OCI-LY1 (cell line): ENCODE data around the gene NWD2.

Source experiments
- H2AFZ ChIP-seq: fragments of 200-600 bp; sonication (generic), shearing (Covaris generic); 2 replicates; pipeline ENCODE4 v1.6.0; 2014; ENCODE audit warnings: antibody characterized with exemption, mild to moderate bottlenecking, low read length
- H3F3A ChIP-seq: fragments of 200-600 bp; sonication (generic), shearing (Covaris generic); 2 replicates; pipeline ENCODE4 v1.6.0; 2014; ENCODE audit warnings: mild to moderate bottlenecking, antibody characterized with exemption, low read length, moderate library complexity; ENCODE audit not compliant: insufficient read depth
- H3K27ac ChIP-seq: fragments of 200-600 bp; sonication (generic); 2 replicates; pipeline ENCODE4 v1.5.1; 2014; ENCODE audit warnings: low read length, mixed run types, mild to moderate bottlenecking, low read depth; ENCODE audit not compliant: poor library complexity, severe bottlenecking
- H3K27me3 ChIP-seq: fragments of 200-600 bp; sonication (generic); 2 replicates; pipeline ENCODE4 v1.6.0; 2014; ENCODE audit warnings: antibody characterized with exemption, mild to moderate bottlenecking, low read length, moderate library complexity; ENCODE audit not compliant: insufficient read depth
- H3K36me3 ChIP-seq: fragments of 200-600 bp; sonication (generic); 2 replicates; pipeline ENCODE4 v1.6.1; 2014; ENCODE audit warnings: mild to moderate bottlenecking, antibody characterized with exemption, low read length, moderate library complexity, mixed read lengths; ENCODE audit not compliant: insufficient read depth
- H3K4me1 ChIP-seq: fragments of 200-600 bp; sonication (generic); 2 replicates; pipeline ENCODE4 v1.5.1; 2014; ENCODE audit warnings: mild to moderate bottlenecking, low read length, moderate library complexity; ENCODE audit not compliant: insufficient read depth, severe bottlenecking
- H3K4me2 ChIP-seq: fragments of 200-600 bp; sonication (generic), shearing (Covaris generic); 2 replicates; pipeline ENCODE4 v1.6.1; 2014; ENCODE audit warnings: low read length
- H3K4me3 ChIP-seq: fragments of 200-600 bp; sonication (generic); 2 replicates; pipeline ENCODE4 v1.5.1; 2014; ENCODE audit warnings: low read length, low read depth, mild to moderate bottlenecking, mixed read lengths; ENCODE audit not compliant: poor library complexity, severe bottlenecking
- H3K79me2 ChIP-seq: fragments of 200-600 bp; shearing (Covaris generic); 2 replicates; pipeline ENCODE4 v1.6.1; 2016; ENCODE audit warnings: mixed run types, low read length, mixed read lengths; ENCODE audit not compliant: insufficient read depth
- H3K9ac ChIP-seq: fragments of 200-600 bp; sonication (generic), shearing (Covaris generic); 2 replicates; pipeline ENCODE4 v1.6.1; 2014; ENCODE audit warnings: mild to moderate bottlenecking, low read length, mixed read lengths
- H3K9me2 ChIP-seq: fragments of 200-600 bp; sonication (generic), shearing (Covaris generic); 2 replicates; pipeline ENCODE4 v1.6.1; 2014; ENCODE audit warnings: low read depth, mild to moderate bottlenecking, low read length, mixed read lengths
- H3K9me3 ChIP-seq: fragments of 200-600 bp; shearing (Covaris generic); 2 replicates; pipeline ENCODE4 v1.6.1; 2014; ENCODE audit warnings: low read length, mixed read lengths
- H4K20me1 ChIP-seq: fragments of 200-600 bp; sonication (generic), shearing (Covaris generic); 2 replicates; pipeline ENCODE4 v1.6.0; 2016; ENCODE audit warnings: mild to moderate bottlenecking, low read length; ENCODE audit not compliant: insufficient read depth
- EZH2 ChIP-seq: fragments of 200-600 bp; sonication (generic), shearing (Covaris generic); IDR thresholded peaks from 2 replicates; pipeline ENCODE4 v1.8.0; 2017; ENCODE audit warnings: borderline replicate concordance, mixed run types, mild to moderate bottlenecking, antibody characterized with exemption, low read length, moderate library complexity, mixed read lengths
- TF ChIP-seq, protein P1 (sequence below): fragments of 200-600 bp; sonication (generic), shearing (Covaris generic); IDR thresholded peaks from 2 replicates; pipeline ENCODE4 v1.5.1; 2017; ENCODE audit warnings: mild to moderate bottlenecking, antibody characterized with exemption, low read length, moderate library complexity, mixed read lengths

The NWD2 gene

DNA sequence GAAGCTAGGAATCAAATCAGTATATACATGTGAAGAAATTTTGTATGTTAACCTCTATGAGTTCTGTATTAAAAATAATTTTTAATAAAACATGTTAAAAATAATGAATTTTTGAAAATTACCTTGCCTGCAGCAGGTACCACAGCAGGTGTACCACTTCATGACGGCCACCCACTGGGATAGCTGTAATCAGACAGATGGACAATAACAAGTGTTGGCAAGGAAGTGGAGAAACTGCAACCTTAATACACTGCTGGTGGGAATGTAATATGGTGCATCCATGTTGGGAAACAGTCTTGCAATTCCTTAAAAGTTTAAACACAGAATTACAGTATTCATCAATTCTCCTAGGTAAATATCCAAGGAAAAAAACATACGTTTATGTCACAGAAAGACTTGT lies 232.1 kb downstream of the NWD2 start:
- no peaks in the 10 kb centered on the region for H3K9me2 ChIP-seq
- no peaks in the 10 kb centered on the region for H3K27me3 ChIP-seq
- no peaks in the 10 kb centered on the region for H3K9me3 ChIP-seq
- TF ChIP-seq, protein P1, sequence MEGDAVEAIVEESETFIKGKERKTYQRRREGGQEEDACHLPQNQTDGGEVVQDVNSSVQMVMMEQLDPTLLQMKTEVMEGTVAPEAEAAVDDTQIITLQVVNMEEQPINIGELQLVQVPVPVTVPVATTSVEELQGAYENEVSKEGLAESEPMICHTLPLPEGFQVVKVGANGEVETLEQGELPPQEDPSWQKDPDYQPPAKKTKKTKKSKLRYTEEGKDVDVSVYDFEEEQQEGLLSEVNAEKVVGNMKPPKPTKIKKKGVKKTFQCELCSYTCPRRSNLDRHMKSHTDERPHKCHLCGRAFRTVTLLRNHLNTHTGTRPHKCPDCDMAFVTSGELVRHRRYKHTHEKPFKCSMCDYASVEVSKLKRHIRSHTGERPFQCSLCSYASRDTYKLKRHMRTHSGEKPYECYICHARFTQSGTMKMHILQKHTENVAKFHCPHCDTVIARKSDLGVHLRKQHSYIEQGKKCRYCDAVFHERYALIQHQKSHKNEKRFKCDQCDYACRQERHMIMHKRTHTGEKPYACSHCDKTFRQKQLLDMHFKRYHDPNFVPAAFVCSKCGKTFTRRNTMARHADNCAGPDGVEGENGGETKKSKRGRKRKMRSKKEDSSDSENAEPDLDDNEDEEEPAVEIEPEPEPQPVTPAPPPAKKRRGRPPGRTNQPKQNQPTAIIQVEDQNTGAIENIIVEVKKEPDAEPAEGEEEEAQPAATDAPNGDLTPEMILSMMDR = no peak
- H3F3A ChIP-seq = no peaks in the 10 kb centered on the region
- H4K20me1 ChIP-seq = no peaks in the 10 kb centered on the region
- H3K36me3 ChIP-seq = no peaks in the 10 kb centered on the region
- H3K79me2 ChIP-seq = no peaks in the 10 kb centered on the region
- H2AFZ ChIP-seq = no peak overlapping the region
- H3K4me3 ChIP-seq = no peak overlapping the region
- no peak overlapping the region for H3K4me2 ChIP-seq
- H3K4me1 ChIP-seq = no peaks in the 10 kb centered on the region
- H3K9ac ChIP-seq = no peak overlapping the region
- no peak overlapping the region for H3K27ac ChIP-seq

DNA sequence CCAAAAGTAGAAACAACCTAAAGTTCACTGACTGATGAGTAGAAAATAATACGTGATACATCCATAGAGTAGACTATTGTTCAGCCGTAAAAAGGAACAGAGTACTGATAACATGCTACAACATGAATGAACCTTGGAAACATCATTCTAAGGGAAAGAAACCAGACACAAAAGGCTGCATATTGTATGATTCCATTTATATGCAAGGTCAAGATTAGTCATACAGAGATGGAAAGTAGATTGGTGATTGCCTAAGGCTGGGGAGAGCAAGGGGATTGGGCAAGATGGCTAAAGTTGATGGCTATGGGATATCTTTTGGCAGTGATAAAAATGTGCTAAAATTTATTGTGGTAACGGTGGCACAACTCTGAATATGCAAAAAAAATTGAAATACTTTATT lies 232.6 kb downstream of the NWD2 start:
- no peak overlapping the region for H3K9ac ChIP-seq
- no peak overlapping the region for H3K4me3 ChIP-seq
- no peaks in the 10 kb centered on the region for H3K9me3 ChIP-seq
- no peak overlapping the region for H2AFZ ChIP-seq
- TF ChIP-seq, protein P1 = no peak
- TF ChIP-seq EZH2 = no peak
- H3K4me2 ChIP-seq = no peak overlapping the region
- no peaks in the 10 kb centered on the region for H3K4me1 ChIP-seq
- no peaks in the 10 kb centered on the region for H3K36me3 ChIP-seq
- H3K79me2 ChIP-seq = no peaks in the 10 kb centered on the region
- no peaks in the 10 kb centered on the region for H3K27me3 ChIP-seq
- H3K9me2 ChIP-seq = no peaks in the 10 kb centered on the region
- H3K27ac ChIP-seq = no peak overlapping the region
- no peaks in the 10 kb centered on the region for H4K20me1 ChIP-seq
- H3F3A ChIP-seq = no peaks in the 10 kb centered on the region

DNA sequence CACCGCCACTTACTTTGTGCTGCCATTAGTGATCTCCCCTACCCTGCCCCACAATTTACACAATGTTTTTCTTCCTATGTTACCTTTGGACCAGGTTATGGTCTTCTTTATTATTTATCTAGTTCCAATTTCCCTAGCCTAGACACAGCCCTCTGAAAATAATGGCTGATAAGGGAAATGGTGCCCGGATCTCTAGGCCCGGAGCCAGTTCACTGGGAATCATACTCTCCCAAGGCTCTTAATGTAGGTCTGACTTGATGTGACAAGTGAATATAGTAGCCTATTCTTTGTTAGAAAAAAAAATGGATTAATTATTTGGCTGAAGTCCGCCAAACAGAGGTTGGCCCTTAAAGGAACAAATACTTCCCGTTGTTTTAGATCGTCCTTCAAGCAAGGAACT lies 233.6 kb downstream of the NWD2 start:
- H4K20me1 ChIP-seq = no peaks in the 10 kb centered on the region
- no peak overlapping the region for H2AFZ ChIP-seq
- H3K79me2 ChIP-seq = no peaks in the 10 kb centered on the region
- H3K4me2 ChIP-seq = no peak overlapping the region
- H3K9me2 ChIP-seq = no peaks in the 10 kb centered on the region
- no peaks in the 10 kb centered on the region for H3K36me3 ChIP-seq
- H3K9ac ChIP-seq = no peak overlapping the region
- H3K4me1 ChIP-seq = no peaks in the 10 kb centered on the region
- no peaks in the 10 kb centered on the region for H3F3A ChIP-seq
- H3K27ac ChIP-seq = no peak overlapping the region
- H3K27me3 ChIP-seq = no peaks in the 10 kb centered on the region
- TF ChIP-seq, protein P1 = no peak
- TF ChIP-seq EZH2 = no peak
- no peaks in the 10 kb centered on the region for H3K9me3 ChIP-seq
- no peak overlapping the region for H3K4me3 ChIP-seq
